HL-60 (cell line): ENCODE measurements around the gene MKS1.

Experiments used
- GABPA ChIP-seq: IDR thresholded peaks from 2 replicates; pipeline ENCODE4 v1.6.1; 2012; ENCODE audit warnings: low read depth
- POLR2AphosphoS5 ChIP-seq: IDR thresholded peaks from 2 replicates; pipeline ENCODE4 v1.6.1; 2012; ENCODE audit warnings: low read depth
- REST ChIP-seq: IDR thresholded peaks from 2 replicates; pipeline ENCODE4 v1.6.1; 2012; ENCODE audit warnings: low read depth; ENCODE audit not compliant: insufficient replicate concordance
- TF ChIP-seq, protein P1 (sequence below): IDR thresholded peaks from one replicate; pipeline ENCODE4 v1.5.1; 2011; ENCODE audit warnings: low read length, control low read depth, inconsistent platforms; ENCODE audit not compliant: insufficient read depth

- TF ChIP-seq, protein P1, sequence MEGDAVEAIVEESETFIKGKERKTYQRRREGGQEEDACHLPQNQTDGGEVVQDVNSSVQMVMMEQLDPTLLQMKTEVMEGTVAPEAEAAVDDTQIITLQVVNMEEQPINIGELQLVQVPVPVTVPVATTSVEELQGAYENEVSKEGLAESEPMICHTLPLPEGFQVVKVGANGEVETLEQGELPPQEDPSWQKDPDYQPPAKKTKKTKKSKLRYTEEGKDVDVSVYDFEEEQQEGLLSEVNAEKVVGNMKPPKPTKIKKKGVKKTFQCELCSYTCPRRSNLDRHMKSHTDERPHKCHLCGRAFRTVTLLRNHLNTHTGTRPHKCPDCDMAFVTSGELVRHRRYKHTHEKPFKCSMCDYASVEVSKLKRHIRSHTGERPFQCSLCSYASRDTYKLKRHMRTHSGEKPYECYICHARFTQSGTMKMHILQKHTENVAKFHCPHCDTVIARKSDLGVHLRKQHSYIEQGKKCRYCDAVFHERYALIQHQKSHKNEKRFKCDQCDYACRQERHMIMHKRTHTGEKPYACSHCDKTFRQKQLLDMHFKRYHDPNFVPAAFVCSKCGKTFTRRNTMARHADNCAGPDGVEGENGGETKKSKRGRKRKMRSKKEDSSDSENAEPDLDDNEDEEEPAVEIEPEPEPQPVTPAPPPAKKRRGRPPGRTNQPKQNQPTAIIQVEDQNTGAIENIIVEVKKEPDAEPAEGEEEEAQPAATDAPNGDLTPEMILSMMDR = peak; percentile 21
- TF ChIP-seq POLR2AphosphoS5 (no peak), GABPA (no peak), REST (no peak)
Measured at GRCh38 chr17:58200024-58200633, 18.9 kb downstream of the MKS1 start.
